K562 (cell line): ENCODE measurements around the gene NOC4L.

Source experiments
- GABPA ChIP-seq: fragments of 200-800 bp; sonication (Bioruptor generic); conservative IDR thresholded peaks from 2 replicates; pipeline ENCODE4 v1.6.1; 2016; ENCODE audit warnings: low read depth, missing genetic modification characterization, missing compliant biosample characterization
- TF ChIP-seq, protein P1 (sequence below), 3 experiments: IDR thresholded peaks in 2 of 3; conservative IDR thresholded peaks in 1 of 3; 2 replicates each; pipeline ENCODE4 v1.5.1; 2011 to 2012; ENCODE audit warnings: low read length in 3 of 3, mild to moderate bottlenecking in 3 of 3, control low read depth in 2 of 3, improper control_type of control experiment in 1 of 3, inconsistent platforms in 1 of 3, low read depth in 1 of 3, mixed read lengths in 1 of 3, moderate library complexity in 1 of 3; ENCODE audit not compliant: insufficient read depth in 2 of 3

DNA sequence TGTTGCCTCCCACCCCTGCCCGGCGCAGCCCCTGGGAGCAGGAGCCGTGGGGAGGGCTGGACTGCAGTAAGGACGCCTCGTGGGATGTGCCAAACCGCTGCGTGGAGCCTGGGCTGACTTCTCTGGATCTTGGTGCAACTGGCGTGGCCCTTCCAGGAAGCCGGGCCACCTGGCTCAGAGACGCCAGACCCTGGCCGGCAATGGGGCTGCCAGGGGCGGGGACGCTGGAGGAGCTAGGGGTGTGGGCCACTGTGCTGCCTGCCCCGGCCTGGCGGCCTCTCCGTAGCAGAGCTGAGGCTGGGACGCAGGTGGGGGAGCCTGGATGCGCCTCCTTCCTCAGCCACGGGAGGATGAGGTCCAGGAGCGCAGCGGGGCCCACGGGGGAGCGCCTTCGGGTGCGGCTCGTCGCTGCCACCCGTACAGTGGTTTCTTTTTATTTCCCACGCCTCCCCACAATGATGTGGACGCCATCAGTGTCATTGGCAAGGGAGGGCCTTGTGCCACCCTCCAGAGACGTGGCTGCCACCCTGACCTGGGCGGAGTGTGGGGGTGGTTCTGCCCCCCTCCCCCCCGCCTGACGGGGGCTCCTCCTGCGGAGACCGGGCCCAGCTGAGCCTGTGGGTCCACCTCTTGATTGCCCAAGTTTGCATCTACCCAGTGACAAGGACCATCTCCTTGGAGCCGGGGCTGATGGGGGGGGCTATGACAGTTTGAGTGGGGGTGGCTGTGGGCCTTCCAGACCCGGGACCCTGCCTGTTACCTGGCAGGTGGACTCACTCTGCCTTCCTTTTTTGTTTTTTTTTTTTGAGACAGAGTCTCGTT lies 11.4 kb upstream of the NOC4L start:
- TF ChIP-seq, protein P1, sequence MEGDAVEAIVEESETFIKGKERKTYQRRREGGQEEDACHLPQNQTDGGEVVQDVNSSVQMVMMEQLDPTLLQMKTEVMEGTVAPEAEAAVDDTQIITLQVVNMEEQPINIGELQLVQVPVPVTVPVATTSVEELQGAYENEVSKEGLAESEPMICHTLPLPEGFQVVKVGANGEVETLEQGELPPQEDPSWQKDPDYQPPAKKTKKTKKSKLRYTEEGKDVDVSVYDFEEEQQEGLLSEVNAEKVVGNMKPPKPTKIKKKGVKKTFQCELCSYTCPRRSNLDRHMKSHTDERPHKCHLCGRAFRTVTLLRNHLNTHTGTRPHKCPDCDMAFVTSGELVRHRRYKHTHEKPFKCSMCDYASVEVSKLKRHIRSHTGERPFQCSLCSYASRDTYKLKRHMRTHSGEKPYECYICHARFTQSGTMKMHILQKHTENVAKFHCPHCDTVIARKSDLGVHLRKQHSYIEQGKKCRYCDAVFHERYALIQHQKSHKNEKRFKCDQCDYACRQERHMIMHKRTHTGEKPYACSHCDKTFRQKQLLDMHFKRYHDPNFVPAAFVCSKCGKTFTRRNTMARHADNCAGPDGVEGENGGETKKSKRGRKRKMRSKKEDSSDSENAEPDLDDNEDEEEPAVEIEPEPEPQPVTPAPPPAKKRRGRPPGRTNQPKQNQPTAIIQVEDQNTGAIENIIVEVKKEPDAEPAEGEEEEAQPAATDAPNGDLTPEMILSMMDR (IDR thresholded peaks at IDR 0.05 in 2 of 3, conservative IDR thresholded peaks at IDR 0.05 in 1 of 3; ENCODE audit: insufficient read depth in 2 of 3, low read depth in 1 of 3, low read length in 3 of 3), result no peak
- no peak for TF ChIP-seq GABPA (tag)
